ENCODE results near the gene NPPA.
"Not testable (repeated sequence)": the region's sequence is repeated elsewhere in the genome, so short reads cannot be mapped to it uniquely, and the experiment has no call there.

Gene NPPA

DNA sequence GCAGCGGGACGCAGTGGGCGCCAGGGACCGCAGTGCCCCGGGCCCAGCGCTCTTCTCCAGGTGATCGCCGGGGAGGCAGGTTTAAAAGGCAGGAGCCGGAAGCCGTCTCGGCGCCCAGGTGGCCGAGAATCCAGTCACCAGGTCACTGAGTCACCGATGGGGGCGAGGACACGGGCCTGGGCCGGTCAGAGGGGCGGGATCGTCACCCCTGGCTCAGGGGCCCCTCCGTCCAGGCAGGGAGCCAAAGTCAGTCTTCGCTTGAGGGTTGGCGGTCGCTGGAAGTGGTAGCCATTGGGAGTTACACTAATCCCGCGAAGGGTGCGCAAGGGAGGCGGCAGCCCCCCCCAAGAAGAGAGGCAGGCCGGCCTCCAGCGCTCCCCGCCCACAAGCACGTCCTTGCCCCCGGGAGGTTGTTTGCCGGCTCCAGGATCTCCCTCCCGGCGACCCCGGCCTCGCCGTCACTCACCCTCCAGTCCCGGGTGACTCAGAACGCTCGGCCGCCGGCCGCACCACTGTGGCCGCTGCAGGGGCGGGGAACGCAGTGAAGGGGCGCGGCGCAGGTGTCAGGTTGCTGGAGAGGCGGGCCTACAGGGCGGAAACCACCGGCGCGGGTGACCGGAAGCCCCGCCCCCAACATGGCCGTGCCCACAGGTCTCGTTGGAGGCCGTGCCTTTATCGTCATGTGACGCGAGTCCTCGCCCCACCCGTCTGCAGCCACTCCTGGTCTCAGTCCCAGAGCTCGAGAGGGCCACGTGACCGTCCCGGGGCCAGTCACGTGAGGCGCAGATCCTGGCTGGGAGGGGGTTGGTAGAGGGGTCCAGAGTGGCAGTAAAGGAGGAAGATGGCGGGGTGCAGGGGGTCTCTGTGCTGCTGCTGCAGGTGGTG, 41.9 kb downstream of the NPPA start, which contains the start of the genes CLCN6 and MTHFR:
TSS of gene CLCN6 (plus strand) at position 770 of the 885 bp plus-strand sequence. CDS start at position 842, 72 bp downstream.
TSS of gene MTHFR (minus strand) at position 543 of the 885 bp plus-strand sequence. CDS start 2,848 bp downstream, outside the sequence.
- peak; percentile 99 for DNase-seq

DNA sequence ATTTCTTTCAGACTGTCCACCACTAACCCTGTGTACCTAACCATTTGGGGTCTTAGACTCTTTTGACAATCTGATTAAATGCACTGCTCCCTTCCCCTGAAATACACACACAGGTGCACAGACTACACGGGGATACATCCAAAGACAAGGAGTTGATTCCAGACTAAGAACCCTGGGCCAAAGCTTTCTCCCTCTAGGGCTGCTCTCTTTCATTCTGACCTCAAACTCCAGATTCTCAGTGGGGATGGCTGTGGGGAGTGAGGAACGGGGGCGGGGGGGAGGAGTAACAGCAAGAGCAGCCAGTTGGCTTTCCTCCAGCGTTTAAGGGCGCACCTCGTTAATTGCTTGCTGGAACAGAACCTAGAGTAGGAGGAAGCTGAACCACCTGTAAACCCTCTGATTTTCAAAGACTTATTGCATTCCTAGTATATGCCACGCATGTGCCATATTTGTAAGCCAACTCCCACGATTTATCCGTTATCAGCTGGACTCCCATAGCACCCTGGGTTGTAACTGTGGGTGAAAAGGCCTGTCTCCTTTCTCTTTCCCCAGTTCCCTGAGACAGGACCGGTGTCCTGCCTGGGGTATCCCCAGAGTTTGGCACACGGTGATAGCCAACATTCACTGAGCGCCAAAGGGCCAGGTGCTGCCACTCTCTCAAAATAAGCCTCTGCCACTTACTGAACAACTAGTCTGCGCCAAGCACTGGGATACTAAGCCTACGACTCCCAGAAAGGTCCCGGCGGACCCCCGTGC, 42.7 kb downstream of the NPPA start:
- DNase-seq, result no peak

DNA sequence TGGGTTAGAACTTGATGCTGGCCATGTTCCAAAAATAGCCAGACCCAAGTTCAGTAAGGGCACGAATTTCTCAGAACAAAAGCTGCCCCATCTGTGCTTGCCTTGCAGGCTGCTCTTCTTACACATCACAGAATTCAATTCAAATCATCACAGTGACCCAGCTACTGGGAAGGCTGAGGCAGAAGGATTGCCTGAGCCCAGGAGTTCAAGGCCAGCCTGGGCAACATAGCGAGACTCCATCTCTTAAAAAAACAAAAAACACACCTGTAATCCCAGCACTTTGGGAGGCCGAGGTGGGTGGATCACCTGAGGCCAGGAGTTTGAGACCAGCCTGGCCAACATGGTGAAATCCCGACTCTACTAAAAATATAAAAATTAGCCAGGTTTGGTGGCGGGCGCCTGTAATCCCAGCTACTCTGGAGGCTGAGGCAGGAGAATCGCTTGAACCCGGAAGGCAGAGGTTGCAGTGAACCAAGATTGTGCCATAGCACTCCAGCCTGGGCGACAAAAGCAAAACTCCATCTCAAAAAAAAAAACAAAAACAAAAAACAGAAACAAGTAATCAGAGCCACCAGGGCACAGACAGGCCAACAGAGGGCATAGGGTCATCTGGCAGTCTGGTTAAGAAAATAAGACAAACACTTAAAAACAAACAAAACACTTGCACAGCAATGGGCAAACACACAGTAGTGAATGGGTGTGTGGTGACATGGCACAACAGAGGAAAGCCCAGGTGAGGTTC, 43.5 kb downstream of the NPPA start:
- not testable (repeated sequence) for DNase-seq

DNA sequence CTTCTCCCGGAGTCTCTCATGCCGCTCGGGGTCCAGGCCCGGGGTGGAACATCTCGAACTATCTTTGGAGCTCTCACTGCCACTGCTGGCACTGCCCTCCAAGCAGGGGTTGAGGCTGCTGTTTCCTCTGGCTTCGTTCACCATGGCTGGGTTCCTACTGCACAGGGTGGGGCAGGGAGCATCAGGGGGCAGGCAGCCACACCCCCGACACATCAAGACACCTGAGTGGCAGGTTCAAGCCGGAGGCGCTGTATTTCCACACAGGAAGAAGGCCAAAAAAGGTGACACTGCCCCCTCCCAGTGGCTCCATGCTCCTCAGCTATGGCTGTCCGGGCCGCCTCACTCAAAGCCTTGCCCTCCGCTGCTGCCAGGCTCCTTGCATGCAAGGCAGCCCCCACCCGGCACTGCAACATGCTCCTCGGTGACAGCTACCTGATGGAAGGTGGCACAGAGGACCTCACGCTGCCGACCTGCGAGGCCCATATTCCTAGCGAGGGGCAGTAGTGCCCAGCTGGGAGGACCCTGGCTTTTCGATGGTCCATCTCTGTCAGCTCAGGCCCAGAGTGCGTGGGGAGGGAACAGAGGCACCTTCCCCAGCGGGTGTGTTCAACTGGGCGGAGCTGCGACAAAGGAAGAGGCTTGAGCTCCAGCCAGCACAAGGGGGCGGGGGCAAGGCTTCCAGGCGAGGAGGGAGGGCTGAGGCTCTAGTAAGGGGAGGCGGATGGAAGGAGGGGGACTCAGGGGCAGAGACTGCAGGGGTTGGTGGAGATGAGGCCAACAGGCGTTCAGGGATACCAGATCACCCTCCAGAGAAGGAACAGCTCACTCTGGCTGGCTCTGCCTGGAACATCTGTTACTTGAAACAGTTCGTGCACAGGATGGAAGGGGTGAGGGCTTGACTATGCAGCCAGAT, 44.4 kb downstream of the NPPA start:
- peak; percentile 66 for DNase-seq

DNA sequence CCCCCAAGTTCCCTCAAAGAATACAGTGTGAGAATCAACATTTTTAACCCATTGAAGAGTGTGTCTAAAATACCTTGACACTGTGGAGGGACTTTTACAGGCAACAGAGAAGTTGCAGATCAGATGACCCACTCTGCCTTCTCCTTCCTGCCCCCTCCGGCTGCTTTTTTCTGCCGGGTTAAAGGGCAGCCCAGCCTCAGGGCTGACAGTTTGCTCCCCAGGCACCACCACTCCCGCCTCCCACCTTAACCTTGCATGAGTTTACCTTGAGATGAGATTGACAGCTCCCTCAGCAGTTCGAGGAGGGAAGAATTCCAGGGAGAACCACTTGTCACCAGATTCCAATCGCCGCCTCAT, 45.0 kb downstream of the NPPA start:
- no peak for DNase-seq

DNA sequence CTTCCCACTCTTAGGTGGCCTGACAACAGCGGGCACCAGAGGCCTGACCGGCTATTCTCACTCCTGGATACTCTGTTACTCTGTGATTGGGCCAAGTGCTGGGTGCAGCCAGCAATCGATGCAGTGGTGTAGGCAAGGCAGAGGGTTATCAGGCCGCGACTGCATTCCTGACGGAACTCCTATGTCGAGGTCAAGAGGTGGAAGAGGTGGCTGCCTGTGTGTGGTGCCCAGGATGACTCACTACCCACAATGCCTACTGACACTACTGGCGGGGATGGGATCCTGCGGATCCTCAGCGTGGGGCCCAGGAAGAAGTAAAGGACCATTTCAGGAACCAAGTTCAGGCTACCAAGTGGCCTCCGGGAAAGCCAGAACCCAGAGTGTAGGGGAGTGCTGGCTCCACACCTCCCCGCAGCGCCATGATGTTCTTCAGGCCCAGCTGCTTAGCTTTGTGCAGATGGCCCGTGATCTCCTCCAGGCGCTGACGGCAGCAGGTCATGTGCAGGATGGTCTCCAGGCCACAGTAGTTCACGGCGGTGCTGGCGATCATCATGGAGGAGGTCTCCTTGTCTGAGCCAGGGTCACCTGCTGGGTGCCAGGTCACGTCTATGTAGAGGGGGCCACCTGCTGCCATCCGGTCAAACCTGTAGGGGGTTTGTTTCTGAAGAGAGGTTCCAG, 46.7 kb downstream of the NPPA start:
- DNase-seq, result no peak

DNA sequence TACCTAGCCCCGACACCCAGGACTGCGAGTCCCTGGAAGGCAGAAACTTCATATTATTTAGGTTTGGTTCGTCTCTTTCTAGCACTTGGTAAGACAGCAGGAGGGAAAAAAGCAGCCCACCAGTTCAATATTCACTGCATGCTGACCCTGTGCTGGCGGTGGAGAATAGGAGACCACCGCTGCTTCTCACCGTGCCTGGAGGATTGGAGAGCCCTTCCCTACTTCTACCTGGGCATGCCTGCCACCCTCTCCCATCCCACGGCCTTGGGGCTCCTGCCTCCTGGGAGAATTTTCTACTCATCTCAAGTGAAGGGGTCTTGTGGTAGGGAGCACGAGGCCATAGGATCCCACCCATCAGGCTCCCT, 47.2 kb downstream of the NPPA start:
- no peak for DNase-seq

DNA sequence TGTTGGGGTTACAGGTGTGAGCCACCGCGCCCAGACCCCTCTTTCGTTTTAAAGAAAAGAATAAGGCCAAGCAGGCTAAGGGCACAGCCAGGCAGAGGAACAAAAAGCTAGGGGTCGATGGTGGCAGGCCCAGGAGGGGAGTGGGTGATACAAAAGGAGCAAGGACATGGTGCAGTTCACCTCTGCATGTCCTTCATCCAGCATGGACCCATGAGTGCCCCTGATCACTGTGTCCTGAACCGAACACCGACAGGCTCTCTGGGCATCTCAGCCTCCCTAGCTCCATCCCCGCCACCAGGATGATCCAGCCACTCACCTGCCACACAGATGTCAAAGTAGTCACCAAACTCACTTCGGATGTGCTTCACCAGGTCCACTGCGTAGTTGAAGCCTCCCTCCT, 47.7 kb downstream of the NPPA start:
- no peak for DNase-seq

DNA sequence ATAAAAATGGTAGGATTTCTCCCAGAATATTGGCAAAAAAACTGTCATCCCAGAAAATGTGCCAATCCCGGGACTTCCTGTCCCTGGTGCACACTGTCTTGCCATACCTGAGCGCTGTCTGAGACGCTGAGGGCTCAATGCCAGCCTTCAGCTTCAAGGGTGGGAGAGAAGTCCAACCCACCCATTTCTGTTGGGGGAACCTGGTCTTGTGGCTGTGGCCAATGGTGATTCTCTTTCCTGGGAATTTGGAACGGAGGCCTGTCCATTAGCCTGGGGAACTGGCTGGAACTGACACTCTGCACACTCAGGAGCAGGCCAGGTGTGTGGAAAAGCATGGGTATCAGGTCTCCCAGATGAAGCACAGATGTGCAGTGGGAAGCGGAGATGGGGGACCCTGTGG, 48.5 kb downstream of the NPPA start:
- no peak for DNase-seq

DNA sequence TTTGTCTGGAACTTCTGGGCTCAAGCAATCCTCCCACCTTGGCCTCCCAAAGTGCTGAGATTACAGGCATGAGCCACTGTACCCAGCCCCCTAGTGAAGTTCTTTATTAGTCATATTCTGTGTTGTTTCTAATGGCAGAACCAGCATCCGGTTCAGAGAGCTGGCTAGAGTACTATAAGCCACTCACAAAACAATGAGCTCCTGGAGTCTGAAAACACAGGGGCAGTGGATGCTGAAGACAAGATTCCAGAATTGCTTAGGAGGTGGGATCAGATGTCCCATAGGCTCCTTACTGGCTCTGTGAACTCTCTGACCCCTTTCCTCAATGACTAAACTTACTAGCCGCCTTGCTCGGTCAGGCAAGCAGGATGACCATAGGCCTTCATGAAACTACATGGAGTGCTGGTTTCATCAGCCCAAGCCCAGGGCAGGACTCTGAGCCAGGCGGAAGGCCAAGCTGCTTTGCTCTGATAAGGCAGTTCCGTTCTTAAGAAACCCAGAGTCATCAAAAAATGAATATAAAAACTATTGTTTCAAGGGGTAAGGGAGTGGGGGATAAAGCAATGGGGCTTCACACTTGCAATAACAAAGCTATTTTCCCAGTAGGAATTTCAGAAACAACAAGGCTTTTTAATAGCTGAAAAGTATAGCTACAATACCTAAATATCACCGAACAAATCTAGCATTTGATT, 49.9 kb downstream of the NPPA start:
- DNase-seq, result no peak

DNA sequence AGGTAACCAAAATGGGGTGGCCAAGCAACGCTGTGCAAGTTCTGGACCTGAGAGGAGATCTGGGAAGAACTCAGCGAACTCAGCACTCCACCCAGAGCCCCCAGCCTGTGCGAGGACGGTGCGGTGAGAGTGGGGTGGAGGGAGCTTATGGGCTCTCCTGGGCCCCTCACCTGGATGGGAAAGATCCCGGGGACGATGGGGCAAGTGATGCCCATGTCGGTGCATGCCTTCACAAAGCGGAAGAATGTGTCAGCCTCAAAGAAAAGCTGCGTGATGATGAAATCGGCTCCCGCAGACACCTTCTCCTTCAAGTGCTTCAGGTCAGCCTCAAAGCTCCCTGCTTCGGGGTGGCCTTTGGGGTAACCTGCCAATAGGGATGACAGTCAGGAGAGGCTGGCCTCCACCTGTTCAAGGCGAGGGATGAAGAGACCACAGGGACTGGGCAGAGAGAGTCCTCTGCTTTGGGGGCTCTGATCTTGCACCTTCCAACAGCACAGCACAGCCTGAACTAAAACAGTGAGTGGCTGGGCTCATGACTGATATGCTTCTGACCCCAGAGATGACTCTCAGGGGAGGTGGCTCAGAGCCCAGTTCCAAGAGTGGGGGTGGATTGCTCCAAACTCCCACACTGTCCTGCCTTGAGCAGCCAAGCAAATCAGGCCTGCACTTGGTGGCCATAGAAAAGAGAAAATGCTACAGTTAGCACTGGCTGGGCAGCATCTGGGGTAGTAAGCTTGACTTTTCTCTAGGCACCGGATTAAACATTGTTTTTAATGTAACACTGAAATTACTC, 51.4 kb downstream of the NPPA start:
- DNase-seq, result no peak

Data from activated CD4-positive, CD25-positive, alpha-beta regulatory T cell treated with anti-CD3 and anti-CD28 coated beads, Interleukin-2, amount 50 U/mL, for 72 hours (primary cell).